ENCODE data around the gene GRIN2C.

- TF ChIP-seq KDM5B (IDR thresholded peaks at IDR 0.05; ENCODE audit: insufficient replicate concordance, low read depth, low read length) (no peak), SP2 (IDR thresholded peaks at IDR 0.05; ENCODE audit: extremely low read depth, low read depth, low read length, poor library complexity, severe bottlenecking) (no peak), CXXC5 (CRISPR knock-in tag; IDR thresholded peaks at IDR 0.05) (no peak)
Observed at GRCh38 chr17:74801896-74802295, 57.8 kb downstream of the GRIN2C start.

Data from K562 (cell line).